HCT116 (cell line): ENCODE data around the gene NGEF.

Experiments used
- CEBPB ChIP-seq: IDR thresholded peaks from 2 replicates; pipeline ENCODE4 v1.6.1; 2012; ENCODE audit warnings: low read depth
- CTCF ChIP-seq, 3 experiments: fragments of 200-600 bp in 1 of 3; sonication (generic) in 1 of 3; IDR thresholded peaks in 2 of 3; conservative IDR thresholded peaks in 1 of 3; 2 replicates each; pipeline ENCODE4 v1.5.1; 2012 to 2017; ENCODE audit warnings: low read depth in 2 of 3, low read length in 2 of 3, antibody characterized with exemption in 1 of 3, borderline replicate concordance in 1 of 3, control low read depth in 1 of 3, mild to moderate bottlenecking in 1 of 3, mixed read lengths in 1 of 3, mixed run types in 1 of 3, moderate library complexity in 1 of 3; ENCODE audit not compliant: insufficient read depth in 1 of 3
- EZH2phosphoT487 ChIP-seq: fragments of 200-600 bp; IDR thresholded peaks from 2 replicates; pipeline ENCODE4 v1.6.1; 2018; ENCODE audit warnings: antibody characterized with exemption, borderline replicate concordance
- POLR2A ChIP-seq: IDR thresholded peaks from 2 replicates; pipeline ENCODE4 v1.7.0; 2011; ENCODE audit warnings: borderline replicate concordance; ENCODE audit not compliant: insufficient read depth, insufficient read length; ENCODE audit errors: extremely low read depth
- POLR2AphosphoS5 ChIP-seq: IDR thresholded peaks from 2 replicates; pipeline ENCODE4 v1.6.1; 2011; ENCODE audit warnings: mild to moderate bottlenecking, low read depth, low read length, moderate library complexity
- ZBTB33 ChIP-seq: IDR thresholded peaks from 2 replicates; pipeline ENCODE4 v1.6.1; 2011; ENCODE audit warnings: mild to moderate bottlenecking, low read length, moderate library complexity; ENCODE audit not compliant: insufficient replicate concordance; ENCODE audit errors: extremely low read depth

- TF ChIP-seq CTCF (IDR thresholded peaks at IDR 0.05 in 2 of 3, conservative IDR thresholded peaks at IDR 0.05 in 1 of 3; ENCODE audit: borderline replicate concordance in 1 of 3, insufficient read depth in 1 of 3, low read depth in 2 of 3, low read length in 2 of 3): no peak
- no peak for TF ChIP-seq CEBPB
- no peak for TF ChIP-seq ZBTB33
- TF ChIP-seq POLR2AphosphoS5: no peak
- no peak for TF ChIP-seq EZH2phosphoT487
- no peak for TF ChIP-seq POLR2A
Measured at GRCh38 chr2:232903989-232904388, 109.1 kb downstream of the NGEF start.
